HG03565 (cell line): ENCODE results near the gene RGS7BP.

ENCODE experiments used
- ATAC-seq: cut with Tn5 transposase; IDR thresholded peaks from one replicate; pipeline ENCODE4 v1.9.1; 2021; ENCODE audit warnings: mild to moderate bottlenecking, moderate library complexity; ENCODE audit not compliant: unreplicated experiment

Gene RGS7BP

GRCh38 chr5:64505769-64506566, at the start of gene RGS7BP:
TSS of gene RGS7BP (plus strand) at chr5:64506015. CDS start at chr5:64506625, 610 bp downstream.
- ATAC-seq = peak; percentile 58

DNA sequence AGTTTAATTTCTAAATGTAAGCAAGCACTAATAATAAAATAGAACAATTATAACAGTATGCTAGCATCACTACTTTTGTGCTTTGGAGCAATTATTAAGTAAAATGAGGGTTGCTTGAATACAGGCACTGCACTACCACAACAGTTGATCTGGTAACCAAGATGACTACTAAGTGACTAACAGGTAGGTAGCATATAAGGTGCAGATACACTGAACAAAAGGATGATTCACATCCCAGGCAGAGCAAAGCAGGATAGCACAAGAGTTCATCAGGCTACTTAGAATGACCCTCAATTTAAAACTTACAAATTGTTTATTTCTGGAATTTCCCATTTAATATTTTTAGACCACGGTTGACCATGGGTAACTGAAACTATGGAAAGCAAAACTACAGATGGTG, 48.0 kb upstream of the RGS7BP start:
- no peak for ATAC-seq

DNA sequence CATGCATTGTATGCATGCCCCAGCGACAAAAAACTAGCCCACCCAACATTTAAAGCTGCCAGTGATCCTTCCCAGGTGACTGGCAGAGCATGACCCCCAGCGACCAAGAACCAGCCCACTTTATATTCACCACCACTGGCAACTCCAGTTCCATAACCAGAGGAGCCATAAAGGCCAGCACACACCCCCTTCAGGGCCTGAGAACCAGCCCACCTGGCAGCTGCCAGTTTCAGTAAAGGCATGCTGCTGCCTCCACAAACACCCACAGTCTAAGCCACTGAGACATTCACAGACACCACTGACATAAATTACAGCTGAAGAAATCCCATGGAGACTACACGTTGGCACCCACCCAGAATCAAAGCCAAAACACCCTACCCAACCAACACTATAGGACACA, 46.9 kb upstream of the RGS7BP start:
- no peak for ATAC-seq

- no peak for ATAC-seq
These were observed 43.4 kb upstream of the RGS7BP start for GRCh38 chr5:64462391-64462790.

DNA sequence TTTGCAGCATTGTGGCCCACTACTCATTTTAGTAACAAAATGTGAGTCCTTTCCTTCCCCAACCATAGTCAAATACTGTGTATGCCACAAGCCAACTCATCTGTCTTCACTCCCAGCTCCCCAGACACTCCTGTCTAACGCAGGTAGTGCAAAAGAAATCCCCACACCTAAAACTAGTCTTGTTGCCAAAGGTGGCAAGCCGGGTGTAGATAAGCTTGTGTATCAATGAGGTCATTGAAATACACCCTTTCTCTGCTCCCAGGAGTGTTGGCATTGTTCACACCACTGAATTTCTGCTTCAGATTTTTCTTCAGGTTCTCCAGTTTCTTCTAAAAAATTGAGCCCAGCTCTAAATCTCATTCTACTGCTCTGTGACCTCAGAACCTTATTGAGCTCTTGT, 19.7 kb upstream of the RGS7BP start:
- no peak for ATAC-seq

DNA sequence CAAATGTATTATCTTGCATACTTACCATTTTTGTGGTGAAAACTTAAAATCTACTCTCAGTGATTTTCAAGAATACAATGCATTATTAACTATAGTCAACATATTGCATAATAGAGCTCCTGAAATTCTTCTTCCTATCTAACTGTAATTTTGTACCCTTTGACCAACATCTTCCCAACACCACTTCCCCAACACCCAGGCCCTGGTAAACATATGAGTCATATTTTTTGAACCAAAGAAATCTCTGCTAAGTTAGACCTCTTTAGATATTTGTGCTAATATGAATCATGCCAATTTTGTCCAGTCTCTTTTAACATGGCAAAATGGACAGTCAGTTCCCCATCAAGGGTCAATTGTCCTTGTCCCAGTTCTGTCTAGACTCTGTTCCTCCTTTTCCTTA, 18.5 kb upstream of the RGS7BP start:
- no peak for ATAC-seq

- no peak for ATAC-seq
These were observed 16.0 kb upstream of the RGS7BP start for GRCh38 chr5:64489857-64490256.

- ATAC-seq = no peak
These were observed 8.4 kb upstream of the RGS7BP start for GRCh38 chr5:64497386-64497785.

DNA sequence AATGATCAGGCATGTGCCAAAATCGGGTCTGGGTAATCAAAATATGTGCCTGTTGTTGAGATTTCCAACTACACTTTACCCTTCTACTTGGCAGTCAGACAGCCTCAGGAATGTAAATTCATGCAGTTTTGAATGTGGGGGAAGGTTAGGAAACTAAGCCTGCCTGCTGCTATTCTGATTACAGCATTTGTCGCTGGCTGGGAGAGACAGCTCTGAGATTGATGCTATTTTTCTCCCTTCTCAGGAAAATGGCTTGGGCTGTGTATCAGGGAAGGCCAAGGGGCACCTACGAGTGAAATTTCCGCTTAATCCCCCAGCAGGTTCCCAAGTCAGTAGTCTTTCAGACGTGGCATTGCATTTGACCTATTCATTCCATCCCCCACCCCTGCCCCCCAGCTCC, 3.6 kb upstream of the RGS7BP start:
- no peak for ATAC-seq

DNA sequence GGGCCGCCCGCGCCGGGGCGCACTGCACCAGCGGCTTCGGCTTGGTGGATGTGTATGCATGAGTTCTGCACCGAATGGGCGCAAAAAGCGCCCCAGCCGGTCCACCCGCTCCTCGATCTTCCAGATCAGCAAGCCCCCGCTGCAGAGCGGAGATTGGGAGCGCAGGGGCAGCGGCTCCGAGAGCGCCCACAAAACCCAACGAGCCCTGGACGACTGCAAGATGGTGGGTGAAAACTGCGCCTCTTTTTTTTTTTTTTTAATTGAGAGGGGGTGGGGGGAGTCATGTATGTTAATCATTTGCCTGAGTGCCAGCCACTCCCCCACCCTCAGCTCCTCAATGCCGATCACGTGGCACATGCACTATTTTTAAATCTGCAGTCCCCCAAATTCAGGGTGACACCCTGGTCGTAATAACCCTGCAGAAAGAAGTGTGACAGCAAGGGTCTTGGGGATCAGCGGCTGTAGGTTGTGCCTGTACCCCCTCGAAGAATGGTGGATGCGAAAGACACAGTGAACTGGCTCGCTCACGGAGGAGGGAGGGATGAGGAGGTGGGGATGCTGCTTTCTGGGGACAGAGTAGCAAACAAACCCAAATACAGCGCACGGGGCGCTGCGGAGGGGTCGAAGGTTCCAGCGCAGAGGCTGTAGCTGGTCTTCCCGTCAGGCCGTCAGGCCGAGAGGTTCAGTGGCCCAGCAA, 900 bp downstream of the RGS7BP start:
- no peak for ATAC-seq

DNA sequence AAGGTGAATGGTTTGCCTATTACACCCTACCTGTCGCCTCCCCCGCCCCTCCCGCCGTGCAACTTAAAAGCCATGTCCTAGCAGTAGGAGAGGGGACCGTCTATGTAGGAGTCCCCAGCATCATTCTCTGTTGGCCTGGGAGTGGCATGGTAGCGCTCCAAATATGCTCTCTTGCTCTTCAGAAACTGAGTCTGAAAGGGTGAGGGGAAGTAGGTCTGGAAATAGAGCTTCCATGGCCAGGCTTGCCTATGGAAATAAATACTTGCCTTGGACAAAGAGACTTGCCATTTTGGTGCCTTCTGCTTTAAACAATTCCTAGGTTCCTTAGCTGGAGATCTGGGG, 1.4 kb downstream of the RGS7BP start:
- ATAC-seq = no peak

DNA sequence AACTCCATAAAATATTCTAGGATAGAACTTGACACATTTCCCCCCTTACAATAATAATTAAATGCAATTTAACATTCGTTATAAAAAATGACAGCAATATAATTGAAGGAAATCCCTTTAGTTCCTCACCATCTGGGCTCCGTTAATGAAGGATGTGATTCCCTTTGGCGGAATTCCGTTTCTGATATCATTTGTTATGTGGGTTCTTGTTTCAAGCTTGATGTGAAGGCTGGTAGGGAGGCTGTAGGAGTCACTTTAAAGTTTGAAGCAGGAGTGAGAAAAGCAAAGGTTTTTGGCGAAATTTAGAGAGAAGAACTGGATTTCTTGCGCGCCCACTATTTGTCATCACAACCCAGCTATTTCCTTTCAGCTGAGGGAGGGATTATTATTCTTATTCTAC, 4.0 kb downstream of the RGS7BP start:
- ATAC-seq = no peak

GRCh38 chr5:64513492-64513891, 7.7 kb downstream of the RGS7BP start:
- ATAC-seq = no peak

- no peak for ATAC-seq
These were observed 8.8 kb downstream of the RGS7BP start for GRCh38 chr5:64514612-64515011.

DNA sequence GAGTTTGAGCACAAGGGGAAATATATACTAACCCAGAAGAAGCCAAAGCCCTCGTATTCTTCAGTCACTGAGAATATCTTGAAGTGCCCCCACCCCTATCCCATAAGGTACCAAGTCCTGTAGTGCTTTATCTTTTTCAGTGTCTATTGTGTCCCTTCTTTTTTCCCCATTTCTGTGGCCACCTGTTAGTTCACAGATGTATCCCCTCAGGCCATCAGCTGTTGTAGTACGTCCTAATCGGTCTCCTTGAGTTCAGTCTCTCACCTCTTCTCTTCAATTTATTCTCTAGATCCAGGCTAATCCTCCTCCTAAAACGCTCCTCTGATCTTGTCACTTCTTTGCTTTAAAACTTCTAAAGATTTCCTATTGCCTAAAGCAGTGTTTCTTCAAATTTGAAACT, 10.4 kb downstream of the RGS7BP start:
- ATAC-seq = no peak

DNA sequence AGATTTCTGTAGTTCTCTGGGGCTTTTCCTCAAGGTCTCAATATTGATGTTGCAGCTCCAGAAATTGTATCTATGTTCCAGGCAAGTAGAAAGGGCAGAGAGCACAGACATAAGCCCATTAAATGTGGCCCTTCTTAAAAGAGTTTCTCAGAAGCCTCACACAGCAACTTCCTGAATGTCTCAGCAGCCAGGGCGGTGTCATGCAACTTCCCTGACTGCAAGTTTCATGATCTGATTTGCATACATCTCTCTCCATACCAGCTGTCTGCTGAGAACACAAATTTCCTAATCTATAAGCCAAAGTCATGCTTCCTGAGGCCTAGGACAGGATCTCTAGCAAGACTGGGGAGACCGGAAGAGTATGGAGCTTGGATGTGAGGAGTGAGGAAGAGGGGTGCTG, 13.0 kb downstream of the RGS7BP start:
- peak; percentile 90 for ATAC-seq

- no peak for ATAC-seq
These were observed 13.4 kb downstream of the RGS7BP start for GRCh38 chr5:64519263-64519662.

GRCh38 chr5:64526734-64527439, 21.1 kb downstream of the RGS7BP start:
- no peak for ATAC-seq

GRCh38 chr5:64530076-64530475, 24.3 kb downstream of the RGS7BP start:
- ATAC-seq = no peak

- ATAC-seq = no peak
These were observed 26.4 kb downstream of the RGS7BP start for GRCh38 chr5:64532212-64532611.

DNA sequence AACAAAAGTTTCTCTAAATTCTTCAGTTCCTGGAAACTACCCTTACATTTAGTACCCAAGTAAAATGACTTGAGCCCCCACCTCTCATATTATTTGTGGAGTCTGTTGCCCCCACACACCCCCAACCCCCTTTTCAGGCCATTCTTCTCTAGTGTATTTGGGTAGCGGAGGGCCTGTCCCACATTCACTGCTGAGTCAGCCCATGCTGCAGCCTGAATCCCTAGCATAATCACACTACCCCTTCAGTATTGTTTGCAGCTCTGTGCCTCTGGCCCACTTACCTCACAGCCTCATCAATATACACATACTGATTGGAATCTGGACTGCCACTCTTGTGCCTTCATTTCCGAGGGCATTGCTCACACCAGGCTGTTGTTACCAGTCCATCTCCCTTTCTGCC, 26.8 kb downstream of the RGS7BP start:
- no peak for ATAC-seq

DNA sequence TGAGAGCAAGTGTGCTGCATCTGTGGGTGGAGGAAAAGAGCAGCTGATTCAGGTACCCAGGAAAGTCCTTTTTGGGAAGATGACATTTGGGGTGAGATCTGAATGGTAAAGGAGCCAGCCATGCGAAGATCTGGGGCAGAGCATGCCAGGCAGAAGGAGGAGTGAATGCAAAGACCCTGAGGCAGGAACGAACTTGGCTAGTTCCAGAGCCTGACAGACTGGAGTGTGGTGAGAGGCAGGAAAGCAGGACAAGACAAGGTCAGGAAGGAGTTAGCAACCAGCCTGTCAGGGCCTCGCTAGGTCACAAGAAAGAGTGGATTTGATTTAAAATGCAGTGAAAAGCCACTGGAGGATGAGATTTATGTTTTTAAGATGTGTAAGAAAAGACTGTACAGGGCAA, 28.2 kb downstream of the RGS7BP start:
- ATAC-seq = no peak
